Ramos (cell line): Measurements from ENCODE around the gene ZC3H4.
"Not testable (repeated sequence)": the region's sequence is repeated elsewhere in the genome, so short reads cannot be mapped to it uniquely, and the experiment has no call there.

ENCODE experiments used
- in situ Hi-C: fragments of 300-500 bp; cut with MboI; formaldehyde crosslinking; loops from one replicate; pipeline ENCODE4 v1.14.3; 2022; ENCODE audit warnings: low sequenced_read_pairs; ENCODE audit not compliant: unreplicated experiment

The ZC3H4 gene

DNA sequence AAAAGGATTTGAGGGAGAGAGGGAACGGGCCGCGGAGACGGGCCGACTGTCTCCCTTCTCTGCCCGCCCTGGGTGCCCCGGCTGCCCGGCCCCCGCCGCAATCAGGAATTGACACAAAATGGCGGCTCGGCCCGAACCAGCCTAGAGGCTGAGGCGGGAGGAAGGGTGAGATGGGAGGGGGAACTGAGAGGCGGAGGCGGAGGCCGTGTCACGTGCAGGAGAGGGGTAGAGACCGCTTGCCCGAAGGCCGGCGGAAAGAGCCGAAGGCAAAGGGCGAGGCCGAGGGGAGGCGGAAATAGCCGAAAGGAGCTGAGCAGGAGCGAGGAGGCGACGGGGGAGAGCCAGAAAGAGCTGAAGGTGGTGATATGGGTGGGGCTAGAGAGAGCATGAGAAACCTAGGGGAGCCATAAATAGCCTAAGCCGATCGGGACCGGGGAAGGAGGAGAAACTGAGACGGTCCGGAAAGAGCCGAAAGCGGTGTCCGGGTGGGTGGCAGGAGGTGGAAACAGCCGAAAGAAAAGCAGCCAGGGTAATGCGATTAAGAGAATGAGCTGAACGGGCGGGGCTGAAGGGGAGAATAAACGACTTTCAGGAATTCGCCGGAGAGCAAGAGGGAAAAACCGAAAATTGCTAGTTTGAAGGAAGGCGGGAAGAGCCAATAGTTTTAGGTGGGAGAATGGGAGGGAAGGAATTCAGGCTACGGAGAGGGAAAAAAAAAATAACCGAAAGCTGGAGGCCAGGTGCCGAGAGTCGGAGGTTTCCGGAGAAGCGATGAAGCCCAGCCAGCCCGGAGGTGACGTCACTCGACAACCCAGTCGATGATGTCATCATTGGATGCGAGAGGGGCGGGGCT lies at the start of gene ZC3H4:
ZC3H4 (minus strand) TSS at position 780 of the 853 bp plus-strand sequence. CDS start 1,192 bp downstream, outside the sequence.
- in situ Hi-C loops = no loop called here

DNA sequence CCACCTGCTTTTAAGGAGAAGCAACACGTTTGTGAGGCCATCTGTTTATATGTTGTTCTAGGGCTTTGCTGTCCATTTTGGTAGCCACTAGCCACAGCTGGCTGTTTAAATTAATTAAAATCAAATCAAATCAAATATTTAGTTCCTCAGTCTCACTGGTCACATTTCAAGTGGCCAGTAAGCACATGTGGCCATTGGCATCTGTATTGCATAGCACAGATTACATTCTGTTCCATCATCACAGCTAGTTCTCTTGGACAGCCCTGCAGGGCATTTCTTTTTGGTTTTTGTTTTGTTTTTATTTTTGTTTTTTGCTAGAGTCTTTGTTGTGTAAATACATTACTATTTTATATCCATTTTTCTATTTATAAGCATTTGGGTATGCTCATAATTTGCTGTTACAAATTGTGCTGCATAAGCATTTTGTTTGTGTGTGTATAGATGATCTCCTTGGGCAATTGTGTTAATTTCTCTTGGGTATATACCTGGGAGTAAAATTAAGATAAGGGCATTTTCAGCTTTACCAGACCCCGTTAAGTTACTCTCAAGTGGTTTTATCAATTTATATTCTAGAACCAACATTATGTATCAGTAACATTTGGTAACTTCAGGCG lies 48.4 kb upstream of the ZC3H4 start:
- in situ Hi-C loops = no loop called here

DNA sequence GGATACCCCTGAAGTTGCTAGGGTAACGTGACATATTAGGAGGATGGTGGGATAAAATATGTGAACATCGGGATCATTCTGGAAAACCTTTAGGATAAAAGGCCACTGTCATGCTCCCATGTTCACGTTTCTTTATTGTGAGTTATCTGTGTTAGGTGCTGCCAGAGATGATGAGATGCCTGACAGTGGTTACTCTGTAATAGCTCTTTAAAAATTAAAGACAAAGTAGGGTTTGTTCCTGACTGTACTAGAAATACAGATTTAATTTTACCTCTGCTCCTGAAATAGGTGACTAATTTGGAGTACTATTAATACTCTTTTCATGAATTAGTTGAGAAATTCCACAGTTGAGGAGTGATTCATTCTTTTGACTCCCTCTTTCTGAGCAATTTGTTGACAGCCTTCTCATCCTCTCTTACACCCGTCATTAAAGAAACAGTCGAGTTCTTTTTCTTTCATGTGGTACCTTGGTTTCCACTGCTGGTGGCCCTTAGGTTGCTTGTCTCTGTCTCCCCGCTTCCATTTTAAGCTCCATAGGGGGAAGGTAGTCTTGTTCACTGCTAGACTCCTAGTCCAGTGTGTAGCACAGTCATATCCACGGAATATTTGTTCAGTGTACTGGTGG lies 45.4 kb upstream of the ZC3H4 start:
- in situ Hi-C loops = no loop called here

DNA sequence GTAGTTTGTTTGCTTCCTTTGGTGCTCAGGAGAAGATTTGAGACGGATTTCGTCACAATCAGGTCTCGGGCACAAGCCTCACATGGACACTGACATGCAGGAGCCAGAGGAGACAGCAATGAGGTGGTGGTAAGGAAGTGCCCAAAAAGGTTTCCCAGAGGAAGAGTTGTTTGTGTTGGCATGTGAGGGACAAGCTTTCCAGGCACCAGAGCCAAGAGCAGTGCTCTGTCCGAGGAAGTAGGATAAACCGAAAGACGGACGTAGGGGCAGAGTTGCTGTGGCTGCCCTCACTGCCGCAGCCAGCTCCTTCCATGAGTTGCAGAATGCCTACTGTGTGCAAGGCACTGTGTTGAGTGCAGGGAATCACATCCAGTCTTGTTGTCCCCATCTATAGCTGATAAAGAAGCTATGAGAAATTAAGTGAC lies 44.8 kb upstream of the ZC3H4 start:
- in situ Hi-C loops = no loop called here

- in situ Hi-C loops = no loop called here
These were observed 44.1 kb upstream of the ZC3H4 start for GRCh38 chr19:47157431-47158321.

DNA sequence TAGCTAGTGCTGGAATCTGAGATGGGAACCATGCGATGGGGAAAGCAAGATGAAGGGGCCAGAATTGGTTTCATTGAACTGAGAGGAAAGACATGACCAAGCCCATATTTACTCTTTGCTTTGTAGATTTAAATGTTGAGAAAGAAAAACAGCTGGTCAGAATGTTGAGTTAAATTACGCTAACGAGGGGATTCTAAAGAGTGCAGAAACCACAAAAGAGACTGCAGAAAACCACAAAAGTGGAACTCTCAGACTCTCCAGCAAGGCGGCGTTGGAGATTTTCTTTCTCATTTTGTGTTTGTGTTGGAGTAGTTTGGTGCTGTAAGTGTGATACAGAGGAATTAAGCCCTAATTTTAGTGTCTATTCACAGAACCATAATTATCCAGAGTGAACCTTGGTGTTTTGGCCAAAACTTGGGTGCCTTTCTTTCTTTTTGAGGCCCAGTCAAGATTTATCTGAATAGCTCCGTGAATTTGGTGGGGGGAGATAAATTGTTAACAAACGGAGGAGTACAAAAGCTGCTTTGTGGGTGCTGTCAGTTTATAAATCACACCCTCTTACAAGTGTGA lies 43.4 kb upstream of the ZC3H4 start:
- in situ Hi-C loops = no loop called here

DNA sequence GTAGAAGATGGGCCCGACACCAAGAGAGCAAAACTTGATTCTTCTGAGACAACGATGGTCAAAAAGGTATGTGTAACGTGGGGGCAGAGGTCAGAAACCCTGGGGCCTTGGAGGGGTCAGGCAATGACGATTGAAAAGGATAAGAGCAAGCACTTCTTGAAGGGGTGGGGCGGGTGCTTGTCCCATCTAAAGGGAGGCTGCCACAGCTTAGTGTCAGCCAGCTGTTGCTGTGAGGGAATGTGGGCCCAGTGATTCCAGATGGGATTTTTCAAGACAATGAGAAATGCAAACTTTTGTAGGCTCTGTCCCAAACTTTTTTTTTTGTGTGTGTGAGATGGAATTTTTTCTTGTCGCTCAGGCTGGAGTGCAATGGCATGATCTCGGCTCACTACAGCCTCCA lies 41.6 kb upstream of the ZC3H4 start:
- in situ Hi-C loops = no loop called here

DNA sequence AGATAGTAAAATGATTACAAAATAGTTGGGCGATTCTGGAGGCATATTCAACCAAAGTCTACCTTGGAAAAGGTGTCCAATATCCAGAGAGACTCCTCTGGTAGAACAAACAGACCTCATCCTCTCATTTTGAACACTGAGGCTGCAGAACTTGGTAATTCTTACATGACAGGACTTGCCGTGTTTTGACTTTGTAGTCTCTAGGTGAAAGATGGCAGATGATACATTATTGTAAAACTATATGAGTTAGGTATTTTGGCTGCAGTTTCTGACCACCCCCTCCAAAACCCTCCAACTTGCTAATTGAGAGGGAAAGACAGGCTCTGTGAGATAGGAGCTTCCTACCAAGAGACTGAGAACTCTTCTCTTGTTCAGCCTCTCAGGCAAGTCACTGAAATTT lies 39.7 kb upstream of the ZC3H4 start:
- in situ Hi-C loops = no loop called here

GRCh38 chr19:47152632-47153031 lies 39.1 kb upstream of the ZC3H4 start:
- in situ Hi-C loops = no loop called here

- in situ Hi-C loops = no loop called here
These were observed 38.6 kb upstream of the ZC3H4 start for GRCh38 chr19:47152205-47152604.

GRCh38 chr19:47151627-47152026 lies 38.1 kb upstream of the ZC3H4 start:
- in situ Hi-C loops = no loop called here

DNA sequence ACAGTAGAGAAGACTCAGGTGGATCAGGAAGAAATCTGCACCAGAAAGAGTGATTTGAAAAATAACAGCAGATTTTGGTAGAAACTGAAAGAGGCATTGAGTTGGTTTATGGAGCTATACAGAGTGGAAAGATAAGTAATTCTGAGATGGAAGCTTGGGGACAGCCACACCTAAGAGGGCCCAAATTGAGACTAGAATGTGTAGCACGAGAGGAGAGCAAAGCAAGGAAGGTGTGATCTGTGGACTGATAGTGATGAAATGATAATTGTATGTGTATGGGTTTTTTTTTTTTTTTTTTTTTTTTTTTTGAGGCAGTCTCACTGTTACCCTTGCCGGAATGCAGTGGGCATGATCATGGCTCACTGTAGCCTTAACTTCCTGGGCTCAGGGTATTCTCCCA lies 33.3 kb upstream of the ZC3H4 start:
- in situ Hi-C loops = no loop called here

DNA sequence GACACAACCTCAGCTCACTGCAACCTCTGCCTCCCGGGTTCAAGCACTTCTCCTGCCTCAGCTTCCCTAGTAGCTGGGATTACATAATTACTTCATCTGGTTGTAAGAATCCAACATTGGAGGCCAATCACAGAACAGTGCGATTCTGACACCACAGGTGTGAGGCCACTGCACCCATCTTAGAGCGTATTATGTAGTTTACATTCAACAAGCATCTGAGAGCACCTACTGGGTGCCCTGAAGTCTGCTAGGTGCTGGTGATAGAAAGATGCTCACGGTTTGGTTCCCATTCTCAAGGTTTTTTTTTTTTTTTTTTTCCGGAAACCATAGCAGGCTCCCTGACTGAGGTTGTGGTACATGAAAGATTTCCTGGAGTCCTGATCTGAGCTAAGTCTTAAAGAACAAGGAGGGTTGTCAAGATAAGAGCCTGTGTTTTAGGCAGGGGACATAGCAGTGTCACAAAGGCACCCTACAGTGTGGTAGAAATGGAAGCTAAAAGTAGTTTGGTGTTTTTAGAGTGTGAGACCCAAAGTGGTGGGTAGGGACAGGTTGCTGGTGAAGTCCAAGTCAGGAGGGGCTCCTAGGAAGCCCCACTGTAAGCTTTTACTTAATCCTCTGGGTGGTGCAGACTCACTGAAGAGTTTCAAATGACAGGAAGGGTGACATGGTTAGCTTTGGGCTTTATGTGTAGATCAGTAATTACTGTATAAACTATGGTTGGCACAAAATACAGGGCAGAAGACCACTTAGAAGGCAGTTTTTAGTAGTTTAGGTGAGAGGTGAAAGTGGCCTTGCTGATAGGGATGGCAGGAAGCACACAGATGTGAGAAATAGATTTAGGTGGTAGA lies 32.3 kb upstream of the ZC3H4 start:
- in situ Hi-C loops = no loop called here

- in situ Hi-C loops = no loop called here
These were observed 31.1 kb upstream of the ZC3H4 start for GRCh38 chr19:47144630-47145029.

GRCh38 chr19:47143322-47144073 lies 29.9 kb upstream of the ZC3H4 start:
- in situ Hi-C loops = no loop called here

DNA sequence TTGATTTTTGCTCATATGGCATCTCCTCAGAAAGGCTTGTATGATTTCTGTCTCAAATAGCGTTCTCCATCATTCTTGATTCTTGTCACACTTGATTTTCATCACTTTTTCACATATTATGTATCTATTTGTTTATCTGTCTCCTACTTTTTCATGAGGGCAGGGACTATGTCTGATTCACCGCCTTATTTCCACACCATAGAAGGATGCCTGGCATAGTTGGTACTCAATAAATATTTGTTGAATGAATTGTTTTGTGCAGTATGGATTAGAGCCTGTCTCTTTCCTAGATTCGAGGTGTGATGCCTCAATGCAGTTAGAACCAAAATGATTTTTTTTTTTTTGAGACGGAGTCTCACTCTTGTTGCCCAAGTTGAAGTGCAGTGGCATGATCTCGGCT lies 29.2 kb upstream of the ZC3H4 start:
- in situ Hi-C loops = no loop called here

GRCh38 chr19:47141695-47142094 lies 28.1 kb upstream of the ZC3H4 start:
- in situ Hi-C loops = no loop called here

DNA sequence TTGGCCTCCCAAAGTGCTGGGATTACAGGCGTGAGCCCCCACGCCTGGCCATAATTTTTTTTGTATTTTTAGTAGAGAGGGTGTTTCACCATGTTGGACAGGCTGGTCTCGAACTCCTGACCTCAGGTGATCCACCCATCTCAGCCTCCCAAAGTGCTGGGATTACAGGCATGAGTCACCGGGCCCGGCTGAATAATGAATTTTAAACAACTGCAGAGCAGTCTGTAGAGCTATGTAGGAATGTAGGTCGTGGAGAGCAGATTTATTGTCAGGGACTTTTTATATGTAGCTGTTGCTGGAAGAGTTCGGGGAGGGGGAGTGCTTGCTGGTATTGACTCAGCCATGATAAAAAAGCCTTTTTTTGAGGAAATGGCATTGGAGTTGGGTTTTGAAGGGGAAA lies 27.7 kb upstream of the ZC3H4 start:
- in situ Hi-C loops = not testable (repeated sequence)
